HFFc6 (cell line): Measurements from ENCODE around the gene USP50. TPM values are rescaled to one million over a fixed set of nuclear protein-coding genes. Genes with fewer than 3 reads are reported as not detected.
"Not testable (repeated sequence)": the region's sequence is repeated elsewhere in the genome, so short reads cannot be mapped to it uniquely, and the experiment has no call there.

ENCODE experiments used
- DNase-seq: peaks from one replicate; pipeline ENCODE4 v3.0.0-alpha.2; 2018
- H3K27ac Mint-ChIP-seq: 2 replicates; pipeline ENCODE4 v1.8.0; 2020; ENCODE audit warnings: mild to moderate bottlenecking, mixed read lengths
- H3K27me3 Mint-ChIP-seq: 2 replicates; pipeline ENCODE4 v1.8.0; 2021; ENCODE audit warnings: mild to moderate bottlenecking, moderate library complexity, mixed read lengths; ENCODE audit not compliant: insufficient read depth
- H3K36me3 Mint-ChIP-seq: 2 replicates; pipeline ENCODE4 v1.8.0; 2021; ENCODE audit warnings: low read depth, mixed read lengths
- H3K4me1 Mint-ChIP-seq: 2 replicates; pipeline ENCODE4 v1.8.0; 2020; ENCODE audit warnings: low read depth, mixed read lengths
- H3K4me3 Mint-ChIP-seq: 2 replicates; pipeline ENCODE4 v1.8.0; 2020; ENCODE audit warnings: mild to moderate bottlenecking, moderate library complexity, mixed read lengths
- H3K9me3 Mint-ChIP-seq: 2 replicates; pipeline ENCODE4 v1.8.0; 2020; ENCODE audit warnings: mild to moderate bottlenecking, mixed read lengths
- total RNA-seq, 6 experiments: library from RNA; stranded (reverse); fragmentation: NEBNext Ultra II Directional; extraction: Animal tissue kit (Norgen Biotek cat#: 25700); gene quantifications; 2 replicates in 1 of 6; 3 replicates in 5 of 6; pipeline ENCODE4 v1.2.3, GENCODE V29; 2021
- TF ChIP-seq, protein P1 (sequence below): fragments of 200-600 bp; sonication (generic); IDR thresholded peaks from 2 replicates; pipeline ENCODE4 v1.5.0; 2021; ENCODE audit warnings: antibody characterized with exemption, mild to moderate bottlenecking

Gene USP50
- total RNA-seq, 6 experiments from 2014 or later: 0.25 TPM; not detected in 5

DNA sequence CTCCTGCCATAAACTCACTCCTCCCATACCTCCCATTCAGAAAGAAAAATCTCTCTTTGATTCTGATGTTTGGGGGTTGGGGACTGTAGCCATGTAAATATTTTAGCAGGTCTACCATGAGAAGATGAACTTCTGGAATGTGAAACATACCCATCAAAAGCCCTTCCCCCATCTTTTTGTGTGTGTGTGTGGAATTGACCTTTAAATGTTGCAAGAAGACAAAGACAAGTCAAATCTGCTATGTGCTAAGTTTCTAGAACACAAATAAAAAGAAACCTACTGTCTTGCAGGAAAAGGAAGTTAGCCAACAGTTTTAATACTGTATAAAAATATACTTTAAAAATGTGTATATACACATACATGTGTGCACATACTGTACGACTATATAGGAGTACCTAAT is 29.7 kb upstream of the USP50 start:
- no peak overlapping the region for H3K4me3 Mint-ChIP-seq
- H3K4me1 Mint-ChIP-seq: no peaks in the 10 kb centered on the region
- no peak overlapping the region for H3K27ac Mint-ChIP-seq
- peaks cover 13% of the 10 kb centered on the region; the same call in 1 of the 2 replicates for H3K36me3 Mint-ChIP-seq
- no peaks in the 10 kb centered on the region; the same call in 1 of the 2 replicates for H3K27me3 Mint-ChIP-seq
- TF ChIP-seq, protein P1, sequence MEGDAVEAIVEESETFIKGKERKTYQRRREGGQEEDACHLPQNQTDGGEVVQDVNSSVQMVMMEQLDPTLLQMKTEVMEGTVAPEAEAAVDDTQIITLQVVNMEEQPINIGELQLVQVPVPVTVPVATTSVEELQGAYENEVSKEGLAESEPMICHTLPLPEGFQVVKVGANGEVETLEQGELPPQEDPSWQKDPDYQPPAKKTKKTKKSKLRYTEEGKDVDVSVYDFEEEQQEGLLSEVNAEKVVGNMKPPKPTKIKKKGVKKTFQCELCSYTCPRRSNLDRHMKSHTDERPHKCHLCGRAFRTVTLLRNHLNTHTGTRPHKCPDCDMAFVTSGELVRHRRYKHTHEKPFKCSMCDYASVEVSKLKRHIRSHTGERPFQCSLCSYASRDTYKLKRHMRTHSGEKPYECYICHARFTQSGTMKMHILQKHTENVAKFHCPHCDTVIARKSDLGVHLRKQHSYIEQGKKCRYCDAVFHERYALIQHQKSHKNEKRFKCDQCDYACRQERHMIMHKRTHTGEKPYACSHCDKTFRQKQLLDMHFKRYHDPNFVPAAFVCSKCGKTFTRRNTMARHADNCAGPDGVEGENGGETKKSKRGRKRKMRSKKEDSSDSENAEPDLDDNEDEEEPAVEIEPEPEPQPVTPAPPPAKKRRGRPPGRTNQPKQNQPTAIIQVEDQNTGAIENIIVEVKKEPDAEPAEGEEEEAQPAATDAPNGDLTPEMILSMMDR: no peak
- H3K9me3 Mint-ChIP-seq: no peaks in the 10 kb centered on the region
- DNase-seq: no peak

DNA sequence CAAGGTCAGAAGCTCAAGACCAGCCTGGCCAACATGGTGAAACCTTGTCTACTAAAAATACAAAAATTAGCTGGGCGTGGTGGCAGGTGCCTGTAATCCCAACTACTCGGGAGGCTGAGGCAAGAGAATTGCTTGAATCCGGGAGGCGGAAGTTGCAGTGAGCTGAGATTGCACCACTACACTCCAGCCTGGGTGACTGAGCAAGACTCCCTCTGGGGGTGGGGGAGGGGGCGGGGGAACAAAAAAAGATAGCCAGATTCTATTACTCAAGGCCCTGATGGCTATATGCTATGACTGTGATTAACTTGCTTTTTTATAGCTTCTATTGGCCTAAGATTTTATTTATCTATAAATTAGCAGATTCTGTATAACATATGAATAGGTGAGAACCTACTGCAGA is 27.4 kb upstream of the USP50 start:
- peaks cover 17% of the 10 kb centered on the region; the same call in 1 of the 2 replicates for H3K36me3 Mint-ChIP-seq
- not testable (repeated sequence) for H3K4me3 Mint-ChIP-seq, H3K27me3 Mint-ChIP-seq, H3K27ac Mint-ChIP-seq, H3K4me1 Mint-ChIP-seq, H3K9me3 Mint-ChIP-seq, DNase-seq

DNA sequence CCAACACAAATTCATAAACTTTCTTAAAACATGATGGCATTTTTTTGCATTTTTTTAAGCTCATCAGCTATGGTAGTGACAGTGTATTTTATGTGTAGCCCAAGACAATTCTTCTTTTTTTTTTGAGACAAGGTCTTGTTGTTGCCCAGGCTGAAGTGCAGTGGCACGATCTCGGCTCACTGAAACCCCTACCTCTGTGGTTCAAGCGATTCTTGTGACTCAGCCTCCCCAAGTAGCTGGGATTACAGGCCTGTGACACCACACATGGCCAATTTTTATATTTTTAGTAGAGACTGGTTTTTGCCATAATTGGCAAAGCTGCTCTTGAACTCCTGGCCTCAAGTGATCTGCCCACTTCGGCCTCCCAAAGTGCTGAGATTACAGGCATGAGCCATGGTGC is 17.3 kb upstream of the USP50 start:
- Mint-ChIP-seq H3K36me3 (peaks cover 16% of the 10 kb centered on the region), H3K27me3 (no peaks in the 10 kb centered on the region), H3K4me3 (no peak overlapping the region)

DNA sequence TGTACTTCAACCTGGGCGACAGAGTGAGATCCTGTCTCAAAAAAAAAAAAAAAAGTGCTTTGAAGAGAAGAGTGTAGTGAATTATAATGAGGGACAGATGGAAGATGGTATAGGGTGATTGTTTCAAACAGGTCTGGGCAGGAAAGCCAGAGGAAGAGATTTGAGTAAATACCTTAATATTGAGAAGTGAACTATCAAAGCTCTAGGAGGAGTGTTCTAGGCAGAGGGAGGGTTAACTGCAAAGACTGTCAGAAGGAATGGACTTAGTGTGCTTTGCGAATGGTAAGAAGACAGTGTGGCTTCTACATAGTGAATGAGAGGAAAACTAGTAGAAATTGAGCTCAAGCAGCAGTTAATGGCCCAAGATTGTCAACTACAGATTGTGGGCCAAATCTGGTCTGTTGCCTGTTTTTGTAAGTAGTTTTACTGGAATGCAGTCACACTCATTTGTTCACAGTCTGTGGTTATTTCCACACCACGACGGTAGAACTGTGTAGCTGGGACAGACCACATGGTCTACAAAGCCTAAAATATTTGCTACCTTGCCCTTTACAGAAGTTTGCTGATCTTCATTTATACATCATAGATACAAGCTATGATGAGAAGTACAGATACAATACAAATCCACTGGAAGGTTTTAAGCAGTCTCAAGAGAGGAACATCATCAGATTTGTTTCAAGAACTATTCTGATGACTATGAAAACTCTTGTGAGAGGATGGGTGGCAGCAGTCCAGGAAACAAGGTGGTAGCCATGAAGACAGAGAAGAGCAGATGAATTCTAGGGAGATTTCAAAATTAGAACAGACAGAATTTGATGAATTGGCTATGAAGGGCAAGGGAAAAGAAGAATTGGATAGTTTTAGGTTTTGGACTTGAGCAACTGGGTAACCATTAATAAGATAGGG is 16.5 kb upstream of the USP50 start:
- Mint-ChIP-seq H3K4me3 (no peak overlapping the region), H3K4me1 (peaks cover 8% of the 10 kb centered on the region; the same call in 1 of the 2 replicates), H3K36me3 (peaks cover 16% of the 10 kb centered on the region), H3K27me3 (no peaks in the 10 kb centered on the region), H3K9me3 (no peaks in the 10 kb centered on the region), H3K27ac (no peak overlapping the region)
- no peak for DNase-seq
- TF ChIP-seq, protein P1: no peak

More for the DNA sequence above, 17.3 kb upstream of the USP50 start:
- Mint-ChIP-seq H3K4me1 (peaks cover 8% of the 10 kb centered on the region; the same call in 1 of the 2 replicates), H3K9me3 (no peaks in the 10 kb centered on the region), H3K27ac (no peak overlapping the region)
- TF ChIP-seq, protein P1: no peak
- DNase-seq: no peak

DNA sequence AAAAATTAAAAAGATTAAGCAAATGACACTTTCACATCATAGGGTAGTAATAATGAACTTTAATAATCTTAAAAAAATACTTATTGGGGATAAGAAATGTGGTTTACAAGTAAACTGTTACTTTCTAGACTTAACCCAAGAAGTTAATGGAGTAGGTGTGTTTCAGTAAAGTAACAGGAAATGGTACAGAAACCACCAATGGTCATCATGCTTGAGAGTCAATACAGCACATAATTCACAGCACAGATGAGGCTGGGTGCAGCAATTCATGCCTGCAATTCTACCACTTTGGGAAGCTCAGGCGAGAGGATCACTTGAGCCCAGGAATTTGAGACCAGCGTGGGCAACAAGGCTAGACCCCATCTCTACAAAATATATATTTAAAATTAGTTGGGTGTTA is 11.5 kb upstream of the USP50 start:
- peaks cover 5% of the 10 kb centered on the region for H3K27me3 Mint-ChIP-seq
- H3K27ac Mint-ChIP-seq: no peak overlapping the region
- peaks cover 10% of the 10 kb centered on the region for H3K36me3 Mint-ChIP-seq
- no peak for DNase-seq
- peaks cover 3% of the 10 kb centered on the region; the same call in 1 of the 2 replicates for H3K4me1 Mint-ChIP-seq
- H3K9me3 Mint-ChIP-seq: no peaks in the 10 kb centered on the region
- TF ChIP-seq, protein P1: no peak
- no peak overlapping the region for H3K4me3 Mint-ChIP-seq
